ENCODE measurements around the gene PPID.
"Not testable (repeated sequence)": the region's sequence is repeated elsewhere in the genome, so short reads cannot be mapped to it uniquely, and the experiment has no call there.

PPID gene

GRCh38 chr4:158721680-158722079 is 1.5 kb downstream of the PPID start:
- CTCF ChIA-PET = interaction anchor here (1.0 kb wide), 1 partner anchor 128 kb away, joined by 5 read pairs; no protein-coding TSS in a partner anchor
- no peaks in the 10 kb centered on the region for H3K27me3 Mint-ChIP-seq
- H3K27ac Mint-ChIP-seq = no peak overlapping the region
- H3K4me3 Mint-ChIP-seq = peak overlapping the region; percentile 97
- H3K9me3 Mint-ChIP-seq = no peaks in the 10 kb centered on the region
- peaks cover 52% of the 10 kb centered on the region for H3K36me3 Mint-ChIP-seq
- peaks cover 46% of the 10 kb centered on the region for H3K4me1 Mint-ChIP-seq
- DNase-seq = no peak

GRCh38 chr4:158715802-158716201 is 7.4 kb downstream of the PPID start:
- Mint-ChIP-seq H3K27ac (no peak overlapping the region), H3K9me3 (no peaks in the 10 kb centered on the region), H3K4me1 (peaks cover 13% of the 10 kb centered on the region), H3K4me3 (no peak overlapping the region), H3K27me3 (no peaks in the 10 kb centered on the region), H3K36me3 (peaks cover 77% of the 10 kb centered on the region)
- no peak for DNase-seq
- CTCF ChIA-PET = no interaction called here

GRCh38 chr4:158714937-158715336 is 8.3 kb downstream of the PPID start:
- Mint-ChIP-seq H3K9me3 (no peaks in the 10 kb centered on the region), H3K4me1 (peaks cover 9% of the 10 kb centered on the region), H3K36me3 (peaks cover 80% of the 10 kb centered on the region), H3K27me3 (no peaks in the 10 kb centered on the region), H3K27ac (no peak overlapping the region), H3K4me3 (no peak overlapping the region)
- no peak for DNase-seq
- CTCF ChIA-PET = no interaction called here

- H3K27me3 Mint-ChIP-seq, CTCF ChIA-PET, H3K27ac Mint-ChIP-seq, H3K9me3 Mint-ChIP-seq, DNase-seq, H3K4me3 Mint-ChIP-seq, H3K4me1 Mint-ChIP-seq: not testable (repeated sequence)
- peaks cover 69% of the 10 kb centered on the region for H3K36me3 Mint-ChIP-seq
Measured at GRCh38 chr4:158712622-158713021, 10.6 kb downstream of the PPID start.

GRCh38 chr4:158710814-158711213 is 12.4 kb downstream of the PPID start:
- CTCF ChIA-PET = interaction anchor here (1.0 to 1.8 kb wide), 4 partner anchors 139 to 480 kb away, joined by 3 to 8 read pairs (median 3); no protein-coding TSS in a partner anchor
- Mint-ChIP-seq H3K27me3 (no peaks in the 10 kb centered on the region), H3K9me3 (no peaks in the 10 kb centered on the region), H3K36me3 (peaks cover 70% of the 10 kb centered on the region), H3K4me1 (no peaks in the 10 kb centered on the region), H3K4me3 (no peak overlapping the region), H3K27ac (no peak overlapping the region)
- DNase-seq = peak; percentile 21

- CTCF ChIA-PET = no interaction called here
- Mint-ChIP-seq H3K4me1 (no peaks in the 10 kb centered on the region), H3K4me3 (no peak overlapping the region), H3K27ac (no peak overlapping the region), H3K36me3 (peaks cover 36% of the 10 kb centered on the region), H3K27me3 (no peaks in the 10 kb centered on the region), H3K9me3 (no peaks in the 10 kb centered on the region)
- no peak for DNase-seq
Measured at GRCh38 chr4:158704274-158704673, 18.9 kb downstream of the PPID start.

- no peaks in the 10 kb centered on the region for H3K9me3 Mint-ChIP-seq
Measured at GRCh38 chr4:158688813-158689212, 34.4 kb downstream of the PPID start.

GRCh38 chr4:158682066-158682465 is 41.1 kb downstream of the PPID start:
- H3K36me3 Mint-ChIP-seq = peaks cover 2% of the 10 kb centered on the region
- no peak for DNase-seq
- H3K4me1 Mint-ChIP-seq = no peaks in the 10 kb centered on the region
- CTCF ChIA-PET = no interaction called here
- no peaks in the 10 kb centered on the region for H3K27me3 Mint-ChIP-seq
- no peaks in the 10 kb centered on the region for H3K9me3 Mint-ChIP-seq
- H3K27ac Mint-ChIP-seq = no peak overlapping the region
- no peak overlapping the region for H3K4me3 Mint-ChIP-seq

More at GRCh38 chr4:158688813-158689212, 34.4 kb downstream of the PPID start:
- Mint-ChIP-seq H3K36me3 (peaks cover 4% of the 10 kb centered on the region), H3K4me1 (no peaks in the 10 kb centered on the region), H3K27ac (no peak overlapping the region), H3K27me3 (no peaks in the 10 kb centered on the region), H3K4me3 (no peak overlapping the region)
- CTCF ChIA-PET = no interaction called here
- no peak for DNase-seq

- H3K9me3 Mint-ChIP-seq = no peaks in the 10 kb centered on the region
- no peak for DNase-seq
- no peaks in the 10 kb centered on the region for H3K27me3 Mint-ChIP-seq
- peaks cover 2% of the 10 kb centered on the region for H3K36me3 Mint-ChIP-seq
- no peak overlapping the region for H3K4me3 Mint-ChIP-seq
- H3K4me1 Mint-ChIP-seq = no peaks in the 10 kb centered on the region
- CTCF ChIA-PET = interaction anchor here (0.7 kb wide), 1 partner anchor 14 kb away, joined by 3 read pairs; no protein-coding TSS in a partner anchor
- H3K27ac Mint-ChIP-seq = no peak overlapping the region
Measured at GRCh38 chr4:158681629-158682028, 41.6 kb downstream of the PPID start.

GRCh38 chr4:158678767-158679166 is 44.4 kb downstream of the PPID start:
- no peak overlapping the region for H3K27ac Mint-ChIP-seq
- H3K27me3 Mint-ChIP-seq = no peaks in the 10 kb centered on the region
- peaks cover 1% of the 10 kb centered on the region for H3K4me1 Mint-ChIP-seq
- H3K9me3 Mint-ChIP-seq = no peaks in the 10 kb centered on the region
- no peak overlapping the region for H3K4me3 Mint-ChIP-seq
- no peak for DNase-seq
- CTCF ChIA-PET = interaction anchor here (0.6 kb wide), 1 partner anchor 93 kb away, joined by 3 read pairs; no protein-coding TSS in a partner anchor
- peaks cover 2% of the 10 kb centered on the region for H3K36me3 Mint-ChIP-seq

GRCh38 chr4:158676076-158676475 is 47.1 kb downstream of the PPID start:
- no peaks in the 10 kb centered on the region for H3K36me3 Mint-ChIP-seq
- DNase-seq = no peak
- no peaks in the 10 kb centered on the region for H3K9me3 Mint-ChIP-seq
- H3K4me1 Mint-ChIP-seq = peaks cover 12% of the 10 kb centered on the region
- CTCF ChIA-PET = no interaction called here
- no peak overlapping the region for H3K27ac Mint-ChIP-seq
- peaks cover 7% of the 10 kb centered on the region for H3K27me3 Mint-ChIP-seq
- no peak overlapping the region for H3K4me3 Mint-ChIP-seq

GRCh38 chr4:158673633-158674032 is 49.6 kb downstream of the PPID start:
- peaks cover 2% of the 10 kb centered on the region for H3K36me3 Mint-ChIP-seq
- no peak for DNase-seq
- peaks cover 28% of the 10 kb centered on the region for H3K4me1 Mint-ChIP-seq
- peaks cover 7% of the 10 kb centered on the region for H3K27me3 Mint-ChIP-seq
- CTCF ChIA-PET = no interaction called here
- H3K4me3 Mint-ChIP-seq = no peak overlapping the region
- H3K9me3 Mint-ChIP-seq = no peaks in the 10 kb centered on the region
- no peak overlapping the region for H3K27ac Mint-ChIP-seq

- CTCF ChIA-PET = no interaction called here
- Mint-ChIP-seq H3K36me3 (peaks cover 4% of the 10 kb centered on the region), H3K4me3 (peak within 1 kb of the TSS; percentile 92), H3K27ac (peak within 1 kb of the TSS; percentile 97), H3K27me3 (peaks cover 7% of the 10 kb centered on the region), H3K4me1 (peaks cover 31% of the 10 kb centered on the region), H3K9me3 (no peaks in the 10 kb centered on the region)
- DNase-seq = peak; percentile 99
Measured at GRCh38 chr4:158671915-158672806, 51.0 kb downstream of the PPID start, which contains the start of gene ETFDH. ETFDH (plus strand) TSS chr4:158672296; CDS start chr4:158672457, 161 bp downstream.

- Mint-ChIP-seq H3K4me3 (peak within 1 kb of the TSS; percentile 92), H3K4me1 (peaks cover 31% of the 10 kb centered on the region), H3K36me3 (peaks cover 4% of the 10 kb centered on the region), H3K9me3 (no peaks in the 10 kb centered on the region), H3K27ac (peak within 1 kb of the TSS; percentile 97), H3K27me3 (peaks cover 7% of the 10 kb centered on the region)
- CTCF ChIA-PET = interaction anchor here (1.0 to 1.3 kb wide), 2 partner anchors 103 to 532 kb away, joined by 3 read pairs; no protein-coding TSS in a partner anchor
- no peak for DNase-seq
Measured at GRCh38 chr4:158671665-158671914, 51.6 kb downstream of the PPID start, which contains the start of gene C4orf46. C4orf46 (minus strand) TSS chr4:158671887; CDS start chr4:158671801, 86 bp downstream.

All from activated naive CD4-positive, alpha-beta T cell treated with anti-CD3 and anti-CD28 coated beads, Interleukin-2, amount 10 ng/mL, durations not matched to agents 7 days and 5 days (primary cell).